Measurements from ENCODE around the gene NPDC1.
"Not testable (repeated sequence)": the region's sequence is repeated elsewhere in the genome, so short reads cannot be mapped to it uniquely, and the experiment has no call there.

The NPDC1 gene

GRCh38 chr9:137008312-137008711 is 37.7 kb downstream of the NPDC1 start:
- H3K4me3 Mint-ChIP-seq = no peak overlapping the region
- no peaks in the 10 kb centered on the region for H3K9me3 Mint-ChIP-seq
- peaks cover 22% of the 10 kb centered on the region for H3K4me1 Mint-ChIP-seq
- ATAC-seq (no peak), DNase-seq (no peak)
- no peak overlapping the region for H3K27ac Mint-ChIP-seq
- H3K27me3 Mint-ChIP-seq = no peaks in the 10 kb centered on the region

GRCh38 chr9:137007816-137008270 is 38.1 kb downstream of the NPDC1 start:
- peaks cover 2% of the 10 kb centered on the region for H3K27me3 Mint-ChIP-seq
- peak overlapping the region in 1 of 2 donors; percentile 63 for H3K27ac Mint-ChIP-seq
- no peak for DNase-seq
- H3K4me1 Mint-ChIP-seq = peaks cover 22% of the 10 kb centered on the region
- H3K4me3 Mint-ChIP-seq = no peak overlapping the region
- no peaks in the 10 kb centered on the region for H3K9me3 Mint-ChIP-seq
- ATAC-seq = no peak

- ATAC-seq = no peak
- Mint-ChIP-seq H3K4me3 (no peak overlapping the region), H3K27ac (no peak overlapping the region), H3K9me3 (no peaks in the 10 kb centered on the region), H3K27me3 (peaks cover 7% of the 10 kb centered on the region), H3K4me1 (peaks cover 22% of the 10 kb centered on the region)
- no peak for DNase-seq
Observed at GRCh38 chr9:137007108-137007815, 38.7 kb downstream of the NPDC1 start.

GRCh38 chr9:137006116-137007003 is 39.6 kb downstream of the NPDC1 start:
- Mint-ChIP-seq H3K4me3 (peak overlapping the region in 1 of 2 donors; percentile 39), H3K4me1 (peaks cover 22% of the 10 kb centered on the region), H3K27me3 (peaks cover 9% of the 10 kb centered on the region), H3K27ac (peak overlapping the region in 1 of 2 donors; percentile 90), H3K9me3 (no peaks in the 10 kb centered on the region)
- no peak for DNase-seq
- ATAC-seq = peak; percentile 43

- H3K4me1 Mint-ChIP-seq = peaks cover 39% of the 10 kb centered on the region
- peak overlapping the region in 1 of 2 donors; percentile 74 for H3K27ac Mint-ChIP-seq
- not testable (repeated sequence) for H3K4me3 Mint-ChIP-seq, ATAC-seq, H3K27me3 Mint-ChIP-seq, H3K9me3 Mint-ChIP-seq, DNase-seq
Observed at GRCh38 chr9:137004285-137004684, 41.7 kb downstream of the NPDC1 start.

- no peak overlapping the region for H3K4me3 Mint-ChIP-seq
- DNase-seq (no peak), ATAC-seq (no peak)
- H3K27me3 Mint-ChIP-seq = peaks cover 16% of the 10 kb centered on the region
- H3K9me3 Mint-ChIP-seq = no peaks in the 10 kb centered on the region
- H3K27ac Mint-ChIP-seq = peak overlapping the region in 1 of 2 donors; percentile 42
- peaks cover 55% of the 10 kb centered on the region for H3K4me1 Mint-ChIP-seq
Observed at GRCh38 chr9:137002646-137003041, 43.3 kb downstream of the NPDC1 start.

- H3K4me1 Mint-ChIP-seq = peaks cover 61% of the 10 kb centered on the region
- H3K27ac Mint-ChIP-seq = no peak overlapping the region
- H3K9me3 Mint-ChIP-seq = no peaks in the 10 kb centered on the region
- DNase-seq (no peak), ATAC-seq (no peak)
- no peak overlapping the region for H3K4me3 Mint-ChIP-seq
- peaks cover 19% of the 10 kb centered on the region for H3K27me3 Mint-ChIP-seq
Observed at GRCh38 chr9:137001857-137002645, 43.9 kb downstream of the NPDC1 start.

- peak; percentile 88 for ATAC-seq
- Mint-ChIP-seq H3K27me3 (peaks cover 19% of the 10 kb centered on the region), H3K4me1 (peaks cover 65% of the 10 kb centered on the region), H3K4me3 (peak overlapping the region; percentile 74 to 75), H3K27ac (peak overlapping the region; percentile 36 to 57), H3K9me3 (no peaks in the 10 kb centered on the region)
- peak; percentile 72 to 86 for DNase-seq
Observed at GRCh38 chr9:137000177-137000930, 45.6 kb downstream of the NPDC1 start.

GRCh38 chr9:136997830-136998234 is 48.1 kb downstream of the NPDC1 start:
- H3K4me1 Mint-ChIP-seq = peaks cover 74% of the 10 kb centered on the region
- no peak for ATAC-seq
- no peak overlapping the region for H3K27ac Mint-ChIP-seq

GRCh38 chr9:136997371-136997770 is 48.6 kb downstream of the NPDC1 start:
- peaks cover 78% of the 10 kb centered on the region for H3K4me1 Mint-ChIP-seq
- ATAC-seq (no peak), DNase-seq (no peak)
- peak overlapping the region; percentile 60 to 66 for H3K4me3 Mint-ChIP-seq
- peaks cover 13% of the 10 kb centered on the region for H3K27me3 Mint-ChIP-seq
- no peaks in the 10 kb centered on the region for H3K9me3 Mint-ChIP-seq
- H3K27ac Mint-ChIP-seq = no peak overlapping the region

More at GRCh38 chr9:136997830-136998234, 48.1 kb downstream of the NPDC1 start:
- H3K4me3 Mint-ChIP-seq = peak overlapping the region; percentile 60 to 66
- peak in 1 of 2 donors; percentile 54 for DNase-seq
- peaks cover 17% of the 10 kb centered on the region for H3K27me3 Mint-ChIP-seq
- no peaks in the 10 kb centered on the region for H3K9me3 Mint-ChIP-seq

- peaks cover 80% of the 10 kb centered on the region for H3K4me1 Mint-ChIP-seq
- peak in 1 of 2 donors; percentile 47 for DNase-seq
- peak within 1 kb of the TSS in 1 of 2 donors; percentile 80 for H3K27ac Mint-ChIP-seq
- peak within 1 kb of the TSS; percentile 60 to 66 for H3K4me3 Mint-ChIP-seq
- ATAC-seq = no peak
- H3K27me3 Mint-ChIP-seq = peaks cover 10% of the 10 kb centered on the region
- no peaks in the 10 kb centered on the region for H3K9me3 Mint-ChIP-seq
Observed at GRCh38 chr9:136996361-136997292, 49.4 kb downstream of the NPDC1 start, which contains the start of gene CLIC3. TSS of gene CLIC3 (minus strand) at chr9:136996568. CDS start at chr9:136996543, 25 bp downstream.

GRCh38 chr9:136995772-136996311 is 50.1 kb downstream of the NPDC1 start:
- H3K4me3 Mint-ChIP-seq = peak overlapping the region in 1 of 2 donors; percentile 66
- H3K27me3 Mint-ChIP-seq = peaks cover 10% of the 10 kb centered on the region
- DNase-seq (no peak), ATAC-seq (no peak)
- peaks cover 84% of the 10 kb centered on the region for H3K4me1 Mint-ChIP-seq
- no peaks in the 10 kb centered on the region for H3K9me3 Mint-ChIP-seq
- no peak overlapping the region for H3K27ac Mint-ChIP-seq

GRCh38 chr9:136995362-136995761 is 50.6 kb downstream of the NPDC1 start:
- Mint-ChIP-seq H3K27ac (no peak overlapping the region), H3K9me3 (no peaks in the 10 kb centered on the region), H3K27me3 (peaks cover 11% of the 10 kb centered on the region), H3K4me3 (no peak overlapping the region), H3K4me1 (peaks cover 79% of the 10 kb centered on the region)
- DNase-seq (no peak), ATAC-seq (no peak)

Measured in stimulated activated naive CD8-positive, alpha-beta T cell treated with anti-CD3 and anti-CD28 coated beads, Interleukin-15, amount 100 ng/mL, for 72 hours (primary cell).